Frontal cortex (tissue), 4 donors: ENCODE data around the gene MCF2L. TPM values are rescaled to one million over a fixed set of nuclear protein-coding genes. Genes with fewer than 3 reads are reported as not detected.

Source experiments
- DNase-seq, 2 donors: peaks; one replicate each; pipeline ENCODE4 v3.0.0; 2012; ENCODE audit warnings: low spot score in 2 of 2
- FAIRE-seq: peaks from 2 replicates; lab custom pipeline; 2012; peaks lifted over from hg19 to GRCh38; lab: Jason Lieb, UNC
- total RNA-seq: library from RNA; depleted of rRNA; stranded (reverse); fragments of >200 nt; gene quantifications from one replicate; pipeline ENCODE4 v1.2.3, GENCODE V29; 2014
- donor health status: control.
- donor health status: control.
- donor health status: control.

Gene MCF2L
- total RNA-seq, 1 donor from 2014 or later: 137 TPM

DNA sequence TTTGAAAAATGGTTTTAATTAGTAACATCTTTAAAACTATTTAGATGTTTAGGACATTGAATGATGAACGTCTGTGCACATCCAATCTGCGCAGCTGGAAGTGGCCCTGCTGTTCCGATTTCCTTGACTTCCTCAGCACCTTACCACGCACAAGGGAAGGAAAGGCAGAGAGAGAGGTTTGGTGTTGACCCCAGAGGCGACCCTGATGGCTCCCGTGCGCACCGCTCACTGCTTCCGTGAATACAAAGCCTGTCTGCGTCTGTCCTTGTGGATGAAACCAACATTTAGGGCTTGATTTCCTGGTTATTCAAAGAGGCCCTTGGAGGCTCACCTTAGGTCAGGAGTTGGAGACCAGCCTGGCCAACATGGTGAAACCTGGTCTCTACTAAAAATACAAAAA, 8.5 kb downstream of the MCF2L start:
- DNase-seq (no peak), FAIRE-seq (no peak)

DNA sequence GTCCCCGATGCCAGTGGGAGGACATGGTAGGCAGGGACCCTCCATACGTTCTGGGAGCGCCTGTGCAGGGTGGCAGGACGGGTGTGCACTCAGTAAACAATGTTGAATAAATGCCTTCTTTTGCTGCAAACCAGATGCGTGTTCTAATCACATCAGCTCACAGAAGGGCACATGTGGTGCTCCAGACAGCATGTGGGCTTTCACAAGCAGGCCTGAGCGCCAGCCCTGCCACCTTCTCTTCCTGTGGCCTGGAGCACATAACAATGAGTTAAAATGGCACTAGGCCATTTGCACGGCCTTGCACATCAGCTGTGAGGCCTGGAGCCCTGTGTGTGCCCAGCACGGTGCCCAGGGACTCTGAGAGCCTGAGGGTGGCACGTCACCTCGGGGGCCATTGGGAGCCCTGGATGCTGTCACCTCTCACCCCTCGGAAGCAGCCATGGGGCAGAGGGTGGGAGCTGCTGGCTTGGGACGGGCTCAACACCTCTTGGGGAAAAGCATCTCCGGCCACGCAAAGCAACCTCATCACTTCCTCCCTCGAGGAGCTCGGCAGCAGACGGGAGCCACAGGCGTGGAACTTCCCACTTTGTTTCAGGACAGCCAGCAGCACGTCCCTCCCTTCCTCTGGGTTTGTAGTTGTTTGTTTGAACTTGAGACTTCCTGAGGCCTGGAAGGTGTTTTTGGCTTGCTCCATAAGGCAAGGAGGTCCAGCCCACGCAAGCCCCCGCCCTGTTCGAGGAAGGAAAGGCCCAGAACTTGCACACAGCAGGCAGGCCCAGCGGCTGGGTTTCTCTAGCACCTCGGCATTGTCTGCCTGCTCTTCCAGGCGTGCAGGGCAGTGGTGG, 9.8 kb downstream of the MCF2L start:
- no peak for FAIRE-seq
- DNase-seq: peak in 1 of 2 donors; percentile 54

DNA sequence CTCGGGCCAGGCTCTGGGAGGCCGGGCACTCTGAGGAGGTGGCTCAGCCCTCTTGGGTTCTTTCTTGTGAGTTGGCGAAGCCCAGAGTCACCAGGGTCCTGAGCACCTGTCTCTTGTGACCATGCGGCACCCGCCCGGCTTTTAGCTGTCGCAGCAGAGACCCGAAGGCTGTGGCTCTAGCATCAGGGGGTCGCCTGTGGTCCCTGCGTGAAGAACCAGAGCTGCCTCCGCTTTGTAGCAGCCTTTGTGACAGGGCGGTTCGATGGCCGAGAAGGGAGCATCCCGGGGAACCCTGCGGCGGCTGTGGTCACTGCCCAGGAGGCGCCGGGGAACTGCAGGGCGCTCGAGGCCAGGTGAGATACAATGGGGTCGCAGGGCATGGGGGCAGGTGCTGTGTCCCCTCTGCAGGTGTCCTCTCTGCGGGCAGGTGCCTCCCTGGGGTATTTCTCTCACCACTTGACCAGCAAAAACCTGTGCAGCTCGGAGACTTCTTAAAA, 10.4 kb downstream of the MCF2L start:
- no peak for FAIRE-seq
- no peak for DNase-seq

DNA sequence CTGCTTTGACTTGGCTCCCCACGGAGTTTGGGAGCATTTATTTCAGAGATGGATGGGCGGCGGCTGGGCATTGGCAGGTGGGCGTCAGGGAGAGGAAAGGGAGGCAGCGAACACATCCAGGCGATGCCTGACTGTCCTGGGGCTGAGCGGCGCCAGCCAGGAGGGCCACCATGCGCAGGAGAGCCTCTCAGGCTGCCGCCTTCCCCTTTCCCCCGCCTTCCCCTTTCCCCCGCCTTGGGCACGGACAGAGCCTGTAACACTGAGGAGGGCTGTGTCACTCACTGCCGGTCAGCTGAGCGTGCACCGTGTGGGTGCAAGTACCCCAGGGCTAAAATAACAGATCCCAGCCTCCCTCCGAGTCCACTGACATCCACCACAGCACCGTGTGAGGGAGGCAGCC, 11.4 kb downstream of the MCF2L start:
- FAIRE-seq (no peak), DNase-seq (no peak)

DNA sequence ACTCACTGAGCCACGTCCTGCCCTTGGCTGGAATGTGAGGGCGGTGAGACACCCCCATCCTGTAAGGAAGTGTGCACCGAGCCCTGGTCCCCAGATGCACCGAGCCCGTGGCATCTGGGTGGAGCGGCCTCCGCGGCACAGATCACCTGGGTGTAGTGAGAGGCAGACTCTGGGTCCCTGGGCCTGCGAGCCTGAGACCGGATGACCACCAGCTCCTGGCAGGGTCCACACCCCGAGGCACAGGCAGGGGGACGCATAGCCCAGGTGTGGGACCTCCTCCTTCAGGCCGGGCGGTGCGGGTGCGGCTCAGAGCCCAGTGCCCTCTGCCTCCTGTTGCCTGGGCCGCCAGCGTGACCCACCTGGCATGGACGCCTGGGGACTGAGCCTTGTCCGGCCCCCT, 12.4 kb downstream of the MCF2L start:
- DNase-seq (no peak), FAIRE-seq (no peak)

GRCh38 chr13:112982281-112983041, 13.4 kb downstream of the MCF2L start:
- FAIRE-seq (no peak), DNase-seq (peak in 1 of 2 donors; percentile 55)

GRCh38 chr13:112983042-112983305, 14.0 kb downstream of the MCF2L start:
- FAIRE-seq (no peak), DNase-seq (no peak)

DNA sequence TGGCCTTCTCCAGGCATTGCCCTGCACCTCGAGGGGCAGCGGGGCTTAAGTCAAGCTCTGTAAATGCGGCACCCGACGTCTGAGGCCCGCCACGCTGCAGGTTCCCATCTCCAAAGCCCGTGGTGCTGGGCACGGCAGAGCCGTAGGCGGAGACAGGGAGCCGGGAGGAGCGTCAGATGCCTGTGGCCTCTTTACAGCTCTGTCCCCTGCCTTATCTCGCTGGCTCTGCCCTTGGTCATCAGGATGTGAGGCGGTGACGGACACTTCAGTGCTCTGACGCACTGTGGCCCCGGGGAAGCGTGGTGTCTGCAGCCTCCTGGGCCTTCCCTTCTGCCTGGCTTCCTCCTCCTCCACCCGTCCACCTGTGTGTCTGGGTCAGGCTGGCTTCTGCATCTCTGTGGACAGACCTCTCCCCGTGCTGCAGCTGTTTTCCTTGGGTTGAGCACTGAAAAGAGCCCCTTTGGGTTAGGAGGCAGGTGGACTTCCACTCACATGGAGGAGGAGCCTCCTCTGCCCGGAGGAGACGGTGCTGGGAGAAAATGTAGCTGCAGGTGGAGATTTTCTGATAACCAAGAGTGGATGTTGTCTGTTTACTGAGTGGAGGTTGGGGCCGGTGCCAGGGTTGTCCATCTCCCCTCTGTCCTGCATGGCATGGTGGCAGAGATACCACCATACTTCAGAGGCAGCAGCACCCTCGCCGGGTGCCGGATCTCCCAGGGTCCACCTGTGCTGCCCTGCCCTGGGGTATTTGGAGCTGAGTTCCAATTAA, 14.6 kb downstream of the MCF2L start:
- no peak for DNase-seq

GRCh38 chr13:112984501-112984900, 15.5 kb downstream of the MCF2L start:
- DNase-seq (no peak), FAIRE-seq (no peak)

More for the DNA sequence above, 14.6 kb downstream of the MCF2L start:
- no peak for FAIRE-seq

- no peak for DNase-seq
- no peak for FAIRE-seq
Measured at GRCh38 chr13:112984954-112985802, 16.2 kb downstream of the MCF2L start.

DNA sequence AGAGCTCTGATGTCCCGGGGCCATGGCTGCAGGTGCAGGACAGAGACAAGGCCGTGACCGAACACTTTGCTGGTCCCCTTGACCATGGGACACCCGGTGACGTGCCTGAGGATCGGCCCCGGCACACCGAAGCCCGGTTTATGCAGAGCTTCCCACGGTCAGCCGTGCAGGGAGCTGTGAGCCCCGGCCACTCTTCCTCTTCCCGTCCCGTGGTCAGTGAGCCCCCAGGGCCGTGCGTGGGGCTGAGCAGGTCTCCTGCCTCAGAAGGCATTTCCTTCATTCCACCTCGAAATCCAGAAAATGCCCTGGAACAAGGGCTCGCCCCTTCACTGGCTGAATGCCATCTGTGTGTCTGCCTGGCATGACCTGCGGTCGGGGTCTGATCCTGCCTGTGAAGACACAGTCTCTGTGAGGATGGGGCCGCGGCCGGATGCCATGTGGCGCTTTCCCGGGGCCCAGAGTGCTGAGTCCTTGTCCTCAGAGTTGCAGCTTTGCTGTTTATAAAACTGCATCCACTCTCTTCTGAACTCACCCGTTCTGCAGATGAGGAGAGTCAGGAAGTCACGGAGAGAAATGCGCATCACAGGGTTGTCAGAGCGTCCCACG, 16.9 kb downstream of the MCF2L start:
- FAIRE-seq: no peak

GRCh38 chr13:112986470-112986869, 17.5 kb downstream of the MCF2L start:
- DNase-seq: no peak

More for the DNA sequence above, 16.9 kb downstream of the MCF2L start:
- no peak for DNase-seq

DNA sequence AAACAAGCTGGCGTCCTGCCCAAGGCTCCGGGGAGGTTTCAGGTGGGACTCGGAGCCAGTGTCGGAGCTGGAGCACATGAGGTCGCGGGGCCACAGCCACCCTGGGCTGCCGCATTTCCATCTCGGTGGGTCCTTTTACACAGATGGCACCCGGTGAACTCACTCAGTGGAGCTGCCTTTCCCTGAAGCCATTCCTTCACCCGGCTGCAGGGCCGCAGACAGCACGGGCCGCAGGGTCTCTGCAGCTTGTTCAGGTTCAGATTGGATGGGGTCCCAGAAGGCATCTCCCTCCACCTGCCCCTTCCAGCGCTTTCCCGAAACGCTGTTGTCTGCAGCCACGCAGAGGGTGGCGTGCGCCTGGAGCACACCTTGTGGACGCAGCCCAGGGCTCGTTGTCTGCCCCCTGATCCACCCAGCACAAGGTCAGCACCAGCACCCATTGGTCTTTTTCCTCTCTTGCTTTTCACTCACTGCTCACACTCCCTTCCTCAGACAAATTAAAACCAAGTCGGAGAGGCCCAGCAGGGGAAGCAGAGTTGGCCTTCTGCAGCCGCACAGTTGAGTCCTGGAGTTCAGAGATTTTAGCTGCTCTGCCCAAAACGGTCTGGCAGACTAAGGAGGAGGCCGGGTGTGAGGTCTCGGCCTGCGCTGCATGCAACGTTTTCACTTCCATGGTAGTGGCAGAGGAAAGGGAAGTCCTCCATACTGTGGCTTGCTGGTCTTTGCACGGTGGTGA, 18.1 kb downstream of the MCF2L start:
- FAIRE-seq (no peak), DNase-seq (no peak)

More at GRCh38 chr13:112986470-112986869, 17.5 kb downstream of the MCF2L start:
- FAIRE-seq: no peak

- FAIRE-seq (no peak), DNase-seq (no peak)
Measured at GRCh38 chr13:112987682-112988024, 18.6 kb downstream of the MCF2L start.

- no peak for DNase-seq
- no peak for FAIRE-seq
Measured at GRCh38 chr13:112990783-112991182, 21.8 kb downstream of the MCF2L start.

DNA sequence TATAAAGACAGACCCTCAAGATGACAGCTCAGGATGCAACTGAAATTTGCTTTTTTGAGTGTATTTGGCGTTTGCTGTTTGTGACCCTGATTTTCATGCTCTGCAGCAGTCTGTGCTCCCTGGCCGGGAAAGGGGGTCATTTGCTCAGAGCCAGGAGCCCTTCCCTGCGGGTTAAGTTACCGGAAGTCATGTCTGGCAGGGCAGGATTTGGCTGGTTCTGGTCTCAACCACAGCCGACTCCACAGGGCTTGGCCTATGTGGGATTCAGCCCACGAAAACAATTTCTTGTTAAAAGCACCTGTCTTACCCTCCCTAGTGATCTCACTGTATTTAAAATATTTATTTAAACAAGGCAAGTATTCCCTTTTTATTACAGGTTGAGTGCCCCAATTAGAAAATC, 22.6 kb downstream of the MCF2L start:
- FAIRE-seq (no peak), DNase-seq (no peak)

DNA sequence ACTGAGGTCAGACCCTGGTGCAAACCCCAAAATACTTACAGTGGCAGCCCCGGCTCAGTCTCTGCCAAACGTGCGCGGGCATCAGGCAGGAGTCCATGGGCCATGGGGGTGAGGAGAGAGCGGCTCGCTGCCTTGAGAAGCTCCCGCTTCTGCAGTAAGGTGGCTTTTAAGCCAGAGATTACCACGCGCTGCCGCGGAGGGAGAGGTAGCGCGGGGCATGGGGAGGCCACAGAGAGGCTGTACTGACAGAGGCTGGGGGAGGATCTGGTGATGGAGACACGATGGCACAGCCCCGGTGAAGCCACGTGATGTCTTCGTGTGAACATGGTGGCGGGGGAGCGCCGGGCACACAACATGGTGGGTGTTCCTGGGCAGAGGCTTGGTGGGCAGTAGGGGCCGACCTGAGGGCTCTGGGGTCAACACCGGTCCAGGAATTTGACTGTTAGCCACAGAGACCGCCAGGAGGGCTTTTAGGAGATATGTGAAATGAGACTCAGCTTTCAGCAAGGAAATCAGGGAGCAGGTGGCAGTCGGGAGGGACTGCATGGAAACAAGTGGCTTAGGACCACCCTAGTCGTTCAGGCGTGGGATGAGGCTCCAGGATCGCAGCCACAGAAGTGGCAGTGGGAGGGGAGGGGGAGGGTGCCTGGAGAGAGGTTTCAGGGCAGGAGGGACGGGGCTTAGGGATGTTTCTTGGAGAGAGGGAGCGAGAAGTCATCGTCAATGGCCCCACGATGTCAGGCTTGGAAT, 24.1 kb downstream of the MCF2L start:
- DNase-seq: no peak
- no peak for FAIRE-seq
